ENCODE measurements around the gene IQSEC2. TPM values are rescaled to one million over a fixed set of nuclear protein-coding genes. Genes with fewer than 3 reads are reported as not detected.

IQSEC2 gene
- total RNA-seq, 1 donor from 2014 or later, result 0.20 TPM

- no peak for DNase-seq (ENCODE audit: low read depth in 2 of 2)
Observed at GRCh38 chrX:53305219-53305995, 24.0 kb upstream of the IQSEC2 start.

- DNase-seq (ENCODE audit: low read depth in 2 of 2), result no peak
Observed at GRCh38 chrX:53303195-53303594, 21.8 kb upstream of the IQSEC2 start.

- DNase-seq (ENCODE audit: low read depth in 2 of 2), result no peak
Observed at GRCh38 chrX:53300157-53300556, 18.8 kb upstream of the IQSEC2 start.

- peak in 1 of 2 donors; percentile 29 for DNase-seq (ENCODE audit: low read depth in 2 of 2)
Observed at GRCh38 chrX:53294024-53294648, 12.8 kb upstream of the IQSEC2 start.

- DNase-seq (ENCODE audit: low read depth in 2 of 2), result no peak
Observed at GRCh38 chrX:53291596-53291995, 10.2 kb upstream of the IQSEC2 start.

GRCh38 chrX:53290441-53291041 lies 9.2 kb upstream of the IQSEC2 start:
- no peak for DNase-seq (ENCODE audit: low read depth in 2 of 2)

- peak in 1 of 2 donors; percentile 17 for DNase-seq (ENCODE audit: low read depth in 2 of 2)
Observed at GRCh38 chrX:53288189-53288588, 6.8 kb upstream of the IQSEC2 start.

GRCh38 chrX:53287493-53288138 lies 6.2 kb upstream of the IQSEC2 start:
- DNase-seq (ENCODE audit: low read depth in 2 of 2), result peak; percentile 28 to 46

- DNase-seq (ENCODE audit: low read depth in 2 of 2), result no peak
Observed at GRCh38 chrX:53286171-53286570, 4.8 kb upstream of the IQSEC2 start.

- no peak for DNase-seq (ENCODE audit: low read depth in 2 of 2)
Observed at GRCh38 chrX:53285591-53285990, 4.2 kb upstream of the IQSEC2 start.

- peak; percentile 50 to 71 for DNase-seq (ENCODE audit: low read depth in 2 of 2)
Observed at GRCh38 chrX:53284684-53285447, 3.5 kb upstream of the IQSEC2 start.

- no peak for DNase-seq (ENCODE audit: low read depth in 2 of 2)
Observed at GRCh38 chrX:53283567-53283966, 2.2 kb upstream of the IQSEC2 start.

- no peak for DNase-seq (ENCODE audit: low read depth in 2 of 2)
Observed at GRCh38 chrX:53283099-53283498, 1.7 kb upstream of the IQSEC2 start.

- DNase-seq (ENCODE audit: low read depth in 2 of 2), result no peak
Observed at GRCh38 chrX:53281963-53282695, 745 bp upstream of the IQSEC2 start.

- peak in 1 of 2 donors; percentile 6 for DNase-seq (ENCODE audit: low read depth in 2 of 2)
Observed at GRCh38 chrX:53280331-53281320, 758 bp downstream of the IQSEC2 start.

- no peak for DNase-seq (ENCODE audit: low read depth in 2 of 2)
Observed at GRCh38 chrX:53279296-53280237, 1.8 kb downstream of the IQSEC2 start.

GRCh38 chrX:53272808-53273337 lies 8.5 kb downstream of the IQSEC2 start:
- no peak for DNase-seq (ENCODE audit: low read depth in 2 of 2)

GRCh38 chrX:53269536-53270107 lies 11.8 kb downstream of the IQSEC2 start:
- DNase-seq (ENCODE audit: low read depth in 2 of 2), result no peak
